ENCODE measurements around the gene KIF6. TPM values are rescaled to one million over a fixed set of nuclear protein-coding genes. Genes with fewer than 3 reads are reported as not detected.
A peak's percentile ranks its signal among the peaks of the same experiment; 100 is the strongest.

KIF6 gene
- total and polyA plus RNA-seq, 2 of the 8 experiments (the other 6 are each of a cell fraction or from before 2014, with no cell fraction given): 0.53 to 0.65 TPM

GRCh38 chr6:39428816-39429215 is 296.4 kb downstream of the KIF6 start:
- Histone ChIP-seq H4K20me1 (replicated peaks in 1 of 2; ENCODE audit: control insufficient read depth in 1 of 2, insufficient read depth in 2 of 2, low read length in 2 of 2) (no peaks in the 10 kb centered on the region), H4K5ac (ENCODE audit: insufficient read length, low read depth, low read length) (no peak overlapping the region), H4K8ac (ENCODE audit: extremely low read depth, insufficient read depth, low read length) (no peak overlapping the region), H3K9me3 (ENCODE audit: insufficient read depth in 2 of 2, low read depth in 1 of 2, low read length in 1 of 2) (no peaks in the 10 kb centered on the region), H2BK5ac (ENCODE audit: low read depth, low read length) (peak overlapping the region; percentile 10; the same call in 1 of the 2 replicates), H2AK5ac (ENCODE audit: low read depth, low read length) (no peak overlapping the region), H2BK20ac (ENCODE audit: low read length) (no peak overlapping the region), H3K9ac (replicated peaks in 1 of 4; ENCODE audit: extremely low read depth in 1 of 4, low read depth in 3 of 4, low read length in 3 of 4) (no peak overlapping the region), H3K56ac (replicated peaks; ENCODE audit: insufficient read length, low read depth, low read length) (no peak overlapping the region), H2BK15ac (ENCODE audit: low read length) (no peak overlapping the region), H3K27ac (ENCODE audit: low read depth, low read length) (no peak overlapping the region), H3K4ac (replicated peaks; ENCODE audit: insufficient read length, low read depth, low read length) (no peak overlapping the region), H3K23me2 (ENCODE audit: low read depth, low read length) (no peaks in the 10 kb centered on the region), H2BK12ac (ENCODE audit: low read depth, low read length) (no peak overlapping the region), H3K4me3 (ENCODE audit: extremely low read depth in 1 of 4, insufficient read depth in 2 of 4, low read depth in 3 of 4, low read length in 4 of 4) (no peak overlapping the region), H2BK120ac (replicated peaks; ENCODE audit: low read depth, low read length) (no peak overlapping the region), H3K79me2 (ENCODE audit: control insufficient read depth in 1 of 2, insufficient read depth in 2 of 2, low read length in 2 of 2) (no peaks in the 10 kb centered on the region), H3K4me2 (ENCODE audit: insufficient read depth in 1 of 2, low read depth in 2 of 2, low read length in 2 of 2) (no peak overlapping the region), H3K27me3 (replicated peaks in 1 of 4; ENCODE audit: control insufficient read depth in 3 of 4, extremely low read depth in 1 of 4, insufficient read depth in 3 of 4, low read length in 3 of 4) (no peaks in the 10 kb centered on the region; a peak in 1 of 7 replicates), H3K36me3 (ENCODE audit: control insufficient read depth in 2 of 4, insufficient read depth in 4 of 4, low read length in 3 of 4) (no peaks in the 10 kb centered on the region), H4K91ac (replicated peaks; ENCODE audit: insufficient read length, low read length) (no peak overlapping the region), H3K23ac (ENCODE audit: insufficient read length) (no peak overlapping the region), H2AFZ (ENCODE audit: low read length) (no peak overlapping the region), H3K79me1 (ENCODE audit: low read depth, low read length) (no peaks in the 10 kb centered on the region), H3K4me1 (replicated peaks in 1 of 4; ENCODE audit: control insufficient read depth in 3 of 4, insufficient read depth in 4 of 4, low read length in 3 of 4) (peaks cover 0 to 5% (median 1%) of the 10 kb centered on the region in 4 experiments; a peak in 2 of 7 replicates), H3K18ac (ENCODE audit: extremely low read depth, low read length) (no peak overlapping the region), H3K14ac (ENCODE audit: insufficient read length) (no peak overlapping the region)
- DNase-seq (ENCODE audit: low read depth in 1 of 2, low spot score in 2 of 2): no peak
- FAIRE-seq: no peak
- ChIA-PET CTCF (ENCODE audit: partially characterized antibody) (interaction anchor here (1.2 kb wide), 1 partner anchor 31 kb away, joined by 3 read pairs; no protein-coding TSS in a partner anchor), POLR2A (ENCODE audit: partially characterized antibody) (no interaction called here)
- 94% methylated on average over 7 of the region's 7 CpGs; no CpG with 5 or more reads in 1 of the 2 experiments for WGBS, 2 experiments (ENCODE audit: extremely low coverage in 1 of 2, insufficient coverage in 1 of 2, insufficient read length in 1 of 2, insufficient replicate concordance in 2 of 2, low coverage in 1 of 2, low lambda C conversion rate in 2 of 2, missing lambda C conversion rate in 1 of 2)
- TF ChIP-seq SRF (IDR thresholded peaks at IDR 0.05; ENCODE audit: low read depth, low read length) (no peak), CHD2 (IDR thresholded peaks at IDR 0.05; ENCODE audit: low read length) (no peak), RFX5 (IDR thresholded peaks at IDR 0.05; ENCODE audit: borderline replicate concordance, low read depth, low read length) (no peak), SP1 (IDR thresholded peaks at IDR 0.05; ENCODE audit: low read depth, low read length) (no peak), CBX8 (IDR thresholded peaks at IDR 0.05; ENCODE audit: borderline replicate concordance, low read depth, low read length) (no peak)

Data from H1 (cell line).